IMR-90 (cell line): Measurements from ENCODE around the gene TCHH. TPM values are rescaled to one million over a fixed set of nuclear protein-coding genes. Genes with fewer than 3 reads are reported as not detected.

Experiments used
- ATAC-seq: fragments of 200-7000 bp; cut with Tn5 transposase; 2 replicates; pipeline ENCODE4 v1.9.1; 2020; ENCODE audit warnings: low read depth, mild to moderate bottlenecking, moderate library complexity
- BruUV-seq: library from RNA; stranded (reverse); fragments of 400-500 nt; replicated peaks from 2 replicates; lab custom pipeline; 2021; lab: Mats Ljungman, UMichigan
- CTCF ChIA-PET: fragments of 300-600 bp; formaldehyde crosslinking; extraction: SDS; loops from one replicate; lab custom pipeline; 2021; ENCODE audit warnings: antibody characterized with exemption; lab: Yijun Ruan, JAX
- POLR2A ChIA-PET: fragments of 300-600 bp; sonication (Branson Sonifier 250); formaldehyde crosslinking; loops from one replicate; lab custom pipeline; 2022; ENCODE audit warnings: antibody characterized with exemption; ENCODE audit not compliant: unreplicated experiment; lab: Charles Lee
- DNase-seq: peaks from one replicate; pipeline ENCODE4 v3.0.0; 2013
- H2AFZ ChIP-seq: replicated peaks from 2 replicates; pipeline ENCODE3; 2013; ENCODE audit warnings: low read length, mild to moderate bottlenecking; ENCODE audit not compliant: poor library complexity
- H2AK5ac ChIP-seq: 2 replicates; pipeline ENCODE4 v1.6.1; 2013; ENCODE audit warnings: low read depth, low read length, inconsistent platforms
- H2AK9ac ChIP-seq: replicated peaks from 2 replicates; pipeline ENCODE3; 2013; ENCODE audit warnings: mild to moderate bottlenecking, low read depth, low read length, moderate library complexity; ENCODE audit not compliant: poor library complexity
- H2BK120ac ChIP-seq: 2 replicates; pipeline ENCODE4 v1.6.1; 2013; ENCODE audit warnings: low read depth, low read length, inconsistent platforms
- H2BK15ac ChIP-seq: 3 replicates; pipeline ENCODE4 v1.6.1; 2013; ENCODE audit warnings: low read depth, low read length, inconsistent platforms
- H2BK20ac ChIP-seq: 2 replicates; pipeline ENCODE4 v1.6.1; 2013; ENCODE audit warnings: low read depth, mild to moderate bottlenecking, inconsistent platforms, low read length, moderate library complexity
- H2BK5ac ChIP-seq: 2 replicates; pipeline ENCODE4 v1.6.1; 2013; ENCODE audit warnings: mild to moderate bottlenecking, low read depth, low read length, inconsistent platforms; ENCODE audit not compliant: poor library complexity, severe bottlenecking
- H3K14ac ChIP-seq: replicated peaks from 2 replicates; pipeline ENCODE4 v1.6.1; 2013; ENCODE audit warnings: low read depth, low read length, inconsistent platforms
- H3K18ac ChIP-seq: 2 replicates; pipeline ENCODE4 v1.6.1; 2013; ENCODE audit warnings: low read depth, low read length, control low read depth
- H3K23ac ChIP-seq: 2 replicates; pipeline ENCODE4 v1.6.1; 2013; ENCODE audit warnings: low read depth, low read length, inconsistent platforms
- H3K27ac ChIP-seq: 2 replicates; pipeline ENCODE4 v1.5.1; 2013; ENCODE audit warnings: mild to moderate bottlenecking, control low read depth, low read length; ENCODE audit not compliant: insufficient read depth
- H3K27me3 ChIP-seq: 2 replicates; pipeline ENCODE4 v1.6.1; 2013; ENCODE audit warnings: low read length; ENCODE audit not compliant: control insufficient read depth, insufficient read depth
- H3K36me3 ChIP-seq: 2 replicates; pipeline ENCODE4 v1.6.1; 2013; ENCODE audit warnings: low read length, mixed read lengths; ENCODE audit not compliant: control insufficient read depth, insufficient read depth
- H3K4ac ChIP-seq: 2 replicates; pipeline ENCODE4 v1.6.1; 2013; ENCODE audit warnings: low read depth, low read length, inconsistent platforms
- H3K4me1 ChIP-seq: 2 replicates; pipeline ENCODE4 v1.6.1; 2013; ENCODE audit warnings: low read length, mixed read lengths; ENCODE audit not compliant: control insufficient read depth, insufficient read depth
- H3K4me2 ChIP-seq: 2 replicates; pipeline ENCODE4 v1.6.1; 2013; ENCODE audit warnings: low read depth, mild to moderate bottlenecking, control low read depth, low read length, moderate library complexity
- H3K4me3 ChIP-seq: 2 replicates; pipeline ENCODE4 v1.5.1; 2013; ENCODE audit warnings: low read depth, mild to moderate bottlenecking, control low read depth, low read length, moderate library complexity; ENCODE audit not compliant: insufficient read depth
- H3K56ac ChIP-seq: 2 replicates; pipeline ENCODE4 v1.6.1; 2013; ENCODE audit warnings: low read length, inconsistent platforms; ENCODE audit not compliant: insufficient read depth; ENCODE audit errors: extremely low read depth
- H3K79me1 ChIP-seq, 2 experiments: 2 replicates each; pipeline ENCODE4 v1.6.1; 2013; ENCODE audit warnings: low read length in 2 of 2, inconsistent platforms in 1 of 2, low read depth in 1 of 2
- H3K9ac ChIP-seq: 2 replicates; pipeline ENCODE4 v1.6.1; 2013; ENCODE audit warnings: low read depth, low read length, control low read depth
- H3K9me1 ChIP-seq: 2 replicates; pipeline ENCODE4 v1.6.1; 2013; ENCODE audit warnings: low read length, inconsistent platforms; ENCODE audit not compliant: insufficient read depth
- H3K9me3 ChIP-seq: 2 replicates; pipeline ENCODE4 v1.6.1; 2013; ENCODE audit warnings: low read length; ENCODE audit not compliant: control insufficient read depth, insufficient read depth
- H4K20me1 ChIP-seq: 2 replicates; pipeline ENCODE4 v1.6.1; 2013; ENCODE audit warnings: low read length, inconsistent platforms; ENCODE audit not compliant: insufficient read depth
- H4K5ac ChIP-seq: 2 replicates; pipeline ENCODE4 v1.6.1; 2013; ENCODE audit warnings: mild to moderate bottlenecking, low read depth, low read length, control low read depth
- H4K8ac ChIP-seq, 2 experiments: 2 replicates each; pipeline ENCODE4 v1.6.1; 2013; ENCODE audit warnings: low read depth in 2 of 2, low read length in 2 of 2, control low read depth in 1 of 2, inconsistent platforms in 1 of 2
- H4K91ac ChIP-seq: 2 replicates; pipeline ENCODE4 v1.6.1; 2013; ENCODE audit warnings: low read depth, low read length, inconsistent platforms; ENCODE audit not compliant: insufficient read depth
- BHLHE40 ChIP-seq: fragments of 150-350 bp; IDR thresholded peaks from 2 replicates; pipeline ENCODE4 v1.6.1; 2016; ENCODE audit warnings: mild to moderate bottlenecking, low read depth, low read length
- CHD1 ChIP-seq: IDR thresholded peaks from 2 replicates; pipeline ENCODE4 v1.6.1; 2012; ENCODE audit warnings: low read depth, low read length, improper control_type of control experiment
- FOS ChIP-seq: fragments of 150-350 bp; IDR thresholded peaks from 2 replicates; pipeline ENCODE4 v1.6.1; 2016; ENCODE audit warnings: low read depth, low read length
- MAFK ChIP-seq: IDR thresholded peaks from 2 replicates; pipeline ENCODE4 v1.6.1; 2012; ENCODE audit warnings: low read depth, low read length, improper control_type of control experiment
- MXI1 ChIP-seq: IDR thresholded peaks from 2 replicates; pipeline ENCODE4 v1.6.1; 2012; ENCODE audit warnings: low read depth, mild to moderate bottlenecking, low read length, moderate library complexity, borderline replicate concordance
- POLR2A ChIP-seq: IDR thresholded peaks from 2 replicates; pipeline ENCODE4 v1.6.1; 2012; ENCODE audit warnings: mild to moderate bottlenecking, low read depth, low read length
- RAD21 ChIP-seq: IDR thresholded peaks from 2 replicates; pipeline ENCODE4 v1.6.1; 2012; ENCODE audit warnings: low read length, improper control_type of control experiment
- RCOR1 ChIP-seq: IDR thresholded peaks from 2 replicates; pipeline ENCODE4 v1.6.1; 2012; ENCODE audit warnings: mild to moderate bottlenecking, low read length, improper control_type of control experiment; ENCODE audit not compliant: insufficient replicate concordance
- RFX5 ChIP-seq: IDR thresholded peaks from 2 replicates; pipeline ENCODE4 v1.8.0; 2012; ENCODE audit warnings: low read depth, mild to moderate bottlenecking, low read length, moderate library complexity
- SMC3 ChIP-seq: fragments of 150-350 bp; IDR thresholded peaks from 2 replicates; pipeline ENCODE4 v1.6.1; 2016; ENCODE audit warnings: low read depth, mild to moderate bottlenecking, antibody characterized with exemption, low read length, moderate library complexity
- WGBS, 2 experiments: methylation state at CpG; one replicate each; pipeline versions ENCODE4 v1.1.5 to v1.1.7; 2013; ENCODE audit warnings: missing lambda C conversion rate in 2 of 2; ENCODE audit not compliant: insufficient read length in 1 of 2; ENCODE audit errors: extremely low coverage in 2 of 2; 5-methylcytosine and 5-hydroxymethylcytosine counted together
- dilution Hi-C: fragments of 300-500 bp; cut with HindIII; formaldehyde crosslinking; loops from one replicate; pipeline ENCODE4 v1.14.3; 2018; ENCODE audit warnings: low sequenced_read_pairs; ENCODE audit not compliant: unreplicated experiment
- in situ Hi-C: fragments of 300-500 bp; cut with MboI; formaldehyde crosslinking; loops from 3 replicates; pipeline ENCODE4 v1.14.3; 2019; ENCODE audit warnings: low sequenced_read_pairs, inconsistent platforms, mixed read lengths
- intact Hi-C: fragments of 100-400 bp; cut with micrococcal nuclease; formaldehyde crosslinking; loops from 2 replicates; pipeline ENCODE4 v1.10.0; 2022
- polyA plus RNA-seq, 3 experiments: library from polyadenylated mRNA; depleted of rRNA; stranded (reverse); fragments of >200 nt; gene quantifications; 2 replicates each; pipeline ENCODE4 v1.2.3, GENCODE V29; 2012; ENCODE audit warnings: low replicate concordance in 1 of 3
- total RNA-seq: library from RNA; depleted of rRNA; stranded (reverse); fragments of >200 nt; gene quantifications from 2 replicates; pipeline ENCODE4 v1.2.3, GENCODE V29; 2012

Gene TCHH
- total and polyA plus RNA-seq, 2 of the 4 experiments (the other 2 are of a cell fraction) = not detected

DNA sequence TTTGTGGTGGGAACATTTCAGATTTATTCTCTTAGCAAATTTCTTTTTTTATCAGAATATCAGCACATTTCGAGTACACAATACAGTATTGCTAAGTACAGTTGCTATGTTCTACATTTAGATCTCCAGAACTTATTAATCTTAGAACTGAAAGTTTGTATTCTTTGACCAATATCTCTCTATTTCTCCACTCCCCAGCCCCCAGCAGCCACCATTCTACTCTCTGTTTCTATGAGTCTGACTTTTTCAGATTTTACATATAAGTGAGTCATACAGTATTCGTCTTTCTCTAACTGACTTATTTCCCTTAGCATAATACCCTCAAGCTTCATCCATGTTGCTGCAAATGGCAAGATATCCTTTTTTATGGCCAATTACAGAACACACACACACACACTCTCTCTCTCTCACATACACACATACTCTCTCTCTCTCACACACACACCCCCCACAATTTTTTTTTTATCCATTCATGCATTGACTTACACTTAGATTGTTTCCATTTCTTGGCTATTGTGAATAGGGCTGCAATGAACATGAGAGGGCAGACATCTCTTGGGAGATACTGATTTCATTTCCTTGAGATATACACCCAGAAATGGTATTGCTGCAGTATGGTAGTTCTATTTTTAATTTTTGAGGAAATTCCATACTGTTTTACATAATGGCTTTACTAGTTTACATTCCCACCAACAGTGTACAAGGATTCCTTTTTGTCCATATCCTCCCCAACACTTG is 28.1 kb upstream of the TCHH start:
- in situ Hi-C loops = no loop called here
- Histone ChIP-seq H2AK5ac (no peak overlapping the region), H3K4ac (no peak overlapping the region), H4K91ac (no peak overlapping the region), H3K56ac (no peak overlapping the region), H3K4me1 (no peaks in the 10 kb centered on the region), H3K18ac (no peak overlapping the region), H4K8ac (no peak overlapping the region), H3K23ac (no peak overlapping the region), H2BK120ac (no peak overlapping the region), H3K79me1 (no peaks in the 10 kb centered on the region), H3K36me3 (no peaks in the 10 kb centered on the region), H4K5ac (no peak overlapping the region), H2BK5ac (no peak overlapping the region), H3K9ac (no peak overlapping the region), H2BK15ac (no peak overlapping the region), H3K9me3 (peaks cover 2% of the 10 kb centered on the region; the same call in 1 of the 2 replicates), H2AK9ac (no peak overlapping the region), H4K20me1 (no peaks in the 10 kb centered on the region), H3K4me3 (no peak overlapping the region), H3K14ac (no peak overlapping the region), H3K4me2 (no peak overlapping the region), H2AFZ (no peak overlapping the region), H3K27me3 (no peaks in the 10 kb centered on the region), H3K9me1 (no peaks in the 10 kb centered on the region), H3K27ac (no peak overlapping the region), H2BK20ac (no peak overlapping the region)
- DNase-seq (no peak), ATAC-seq (no peak)
- CTCF ChIA-PET = no interaction called here
- intact Hi-C loops = loop anchor here (2.0 to 5.0 kb wide), 3 partner anchors 204 to 317 kb away; no protein-coding TSS in a partner anchor
- BruUV-seq = no TSS peak
- WGBS, 2 experiments = no CpG with 5 or more reads among the region's 2 CpGs
- POLR2A ChIA-PET = no interaction called here
- dilution Hi-C loops = no loop called here
- TF ChIP-seq POLR2A (no peak), FOS (no peak), RCOR1 (no peak), RAD21 (no peak), BHLHE40 (no peak), MXI1 (no peak), SMC3 (no peak), MAFK (no peak), RFX5 (no peak), CHD1 (no peak)
